Measurements from ENCODE around the gene ZNF669.
"Not testable (repeated sequence)": the region's sequence is repeated elsewhere in the genome, so short reads cannot be mapped to it uniquely, and the experiment has no call there.

- not testable (repeated sequence) for TF ChIP-seq CTCF (IDR thresholded peaks at IDR 0.05); ZFX (IDR thresholded peaks at IDR 0.05; ENCODE audit: borderline replicate concordance)
Measured at GRCh38 chr1:247120408-247120668, 16.2 kb upstream of the ZNF669 start.
